Measurements from ENCODE around the gene ALPK3.

The ALPK3 gene

DNA sequence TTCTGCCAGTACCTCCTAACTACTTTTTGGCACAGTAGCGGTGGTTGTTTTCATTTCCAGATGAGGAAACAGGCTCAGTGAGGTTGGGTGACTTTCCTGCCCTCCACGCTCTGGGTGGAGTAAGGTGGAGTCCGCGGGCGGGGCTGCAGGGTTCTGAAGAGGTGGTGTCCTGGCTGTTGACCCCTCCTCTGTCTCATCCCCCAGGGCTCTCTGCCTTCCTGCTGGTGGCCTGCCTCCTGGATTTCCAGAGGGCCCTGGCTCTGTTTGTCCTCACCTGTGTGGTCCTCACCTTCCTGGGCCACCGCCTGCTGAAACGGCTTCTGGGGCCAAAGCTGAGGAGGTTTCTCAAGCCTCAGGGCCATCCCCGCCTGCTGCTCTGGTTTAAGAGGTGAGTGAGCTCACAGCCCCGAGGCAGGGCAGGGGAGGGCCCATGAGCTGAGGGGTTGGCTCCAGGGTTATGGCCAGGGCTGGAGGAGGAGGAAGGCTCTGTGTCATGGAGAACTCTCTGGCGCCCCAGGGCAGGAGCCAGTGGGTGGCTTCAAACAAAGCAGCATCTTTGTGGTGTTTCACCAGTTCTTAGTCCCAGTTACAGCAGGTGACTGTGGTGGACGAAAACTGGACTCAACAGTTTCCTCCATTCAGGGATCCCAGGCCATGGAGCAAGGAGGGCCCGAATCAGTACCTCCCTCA is 77.7 kb downstream of the ALPK3 start:
- H3K27ac ChIP-seq (ENCODE audit: low read depth, low read length) = no peak overlapping the region
- no peak overlapping the region for H3K9ac ChIP-seq (ENCODE audit: low read depth, low read length)

DNA sequence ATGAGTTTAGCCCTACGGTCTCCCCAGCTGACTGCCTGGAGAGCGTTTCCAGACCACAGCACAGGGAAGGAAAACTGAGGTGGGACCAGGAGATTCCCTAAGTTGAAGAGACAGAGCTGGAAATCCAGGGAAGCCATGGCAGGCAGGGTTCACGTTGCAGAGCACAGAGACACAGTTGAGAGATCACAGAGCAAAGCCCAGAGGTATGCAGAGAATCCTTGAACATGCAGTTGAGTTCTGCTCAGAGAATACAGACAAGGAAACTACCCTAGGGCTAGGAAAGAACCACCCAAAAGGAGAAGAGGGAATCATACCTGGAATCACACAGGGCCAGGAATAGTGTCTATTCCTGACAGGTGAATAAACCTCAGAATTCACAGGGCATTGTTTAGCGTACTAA is 81.6 kb downstream of the ALPK3 start:
- Histone ChIP-seq H3K4me1 (ENCODE audit: control insufficient read depth, insufficient read depth, low read length) (no peaks in the 10 kb centered on the region), H3K27me3 (ENCODE audit: control insufficient read depth, insufficient read depth, low read length) (no peaks in the 10 kb centered on the region), H3K27ac (ENCODE audit: low read depth, low read length) (no peak overlapping the region), H3K36me3 (ENCODE audit: control insufficient read depth, insufficient read depth, low read length) (no peaks in the 10 kb centered on the region), H3K9me3 (ENCODE audit: control insufficient read depth, insufficient read depth, low read length) (no peaks in the 10 kb centered on the region), H3K4me3 (ENCODE audit: low read depth, low read length) (no peak overlapping the region), H3K9ac (ENCODE audit: low read depth, low read length) (no peak overlapping the region)

More for the DNA sequence above, 77.7 kb downstream of the ALPK3 start:
- no peaks in the 10 kb centered on the region for H3K27me3 ChIP-seq (ENCODE audit: control insufficient read depth, insufficient read depth, low read length)
- H3K9me3 ChIP-seq (ENCODE audit: control insufficient read depth, insufficient read depth, low read length) = no peaks in the 10 kb centered on the region
- H3K4me3 ChIP-seq (ENCODE audit: low read depth, low read length) = no peak overlapping the region
- H3K4me1 ChIP-seq (ENCODE audit: control insufficient read depth, insufficient read depth, low read length) = no peaks in the 10 kb centered on the region
- no peaks in the 10 kb centered on the region for H3K36me3 ChIP-seq (ENCODE audit: control insufficient read depth, insufficient read depth, low read length)

DNA sequence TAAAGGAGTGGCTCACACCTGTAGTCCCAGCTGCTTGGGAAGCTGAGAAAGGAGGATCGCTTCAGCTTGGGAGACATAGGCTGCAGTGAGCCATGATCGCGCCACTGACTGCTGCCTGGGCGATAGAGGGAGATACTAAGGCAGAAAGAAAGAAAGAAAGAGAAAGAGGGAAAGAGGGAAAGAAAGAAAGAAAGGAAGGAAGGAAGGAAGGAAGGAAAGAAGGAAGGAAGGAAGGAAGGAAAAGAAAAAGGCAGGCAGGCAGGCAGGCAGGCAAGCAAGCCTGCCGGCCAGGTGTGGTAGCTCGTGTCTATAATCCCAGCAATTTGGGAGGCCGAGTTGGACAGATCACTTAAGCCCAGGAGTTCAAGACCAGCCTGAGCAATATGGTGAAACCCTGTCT is 82.6 kb downstream of the ALPK3 start:
- Histone ChIP-seq H3K36me3 (ENCODE audit: control insufficient read depth, insufficient read depth, low read length) (no peaks in the 10 kb centered on the region), H3K27ac (ENCODE audit: low read depth, low read length) (no peak overlapping the region), H3K4me1 (ENCODE audit: control insufficient read depth, insufficient read depth, low read length) (no peaks in the 10 kb centered on the region), H3K9ac (ENCODE audit: low read depth, low read length) (no peak overlapping the region), H3K4me3 (ENCODE audit: low read depth, low read length) (no peak overlapping the region), H3K9me3 (ENCODE audit: control insufficient read depth, insufficient read depth, low read length) (no peaks in the 10 kb centered on the region), H3K27me3 (ENCODE audit: control insufficient read depth, insufficient read depth, low read length) (no peaks in the 10 kb centered on the region)

DNA sequence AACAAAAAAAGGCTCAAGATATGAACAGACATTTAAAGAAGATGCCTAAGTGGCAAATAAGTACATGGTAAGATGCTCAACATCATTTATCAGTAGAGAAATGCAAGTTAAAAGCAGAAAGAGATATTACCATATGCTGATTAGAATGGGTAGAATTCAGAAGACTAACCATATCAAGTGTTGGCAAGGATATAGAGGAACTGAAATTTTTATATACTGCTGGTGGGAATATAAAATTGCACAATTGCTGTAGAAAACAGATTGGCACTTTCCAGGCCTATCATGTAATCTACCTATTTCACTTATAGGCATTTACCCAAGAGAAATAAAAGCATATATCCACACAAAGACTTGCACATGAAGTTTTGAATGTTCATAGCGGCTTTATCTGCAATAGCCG is 84.4 kb downstream of the ALPK3 start:
- Histone ChIP-seq H3K9ac (ENCODE audit: low read depth, low read length) (no peak overlapping the region), H3K36me3 (ENCODE audit: control insufficient read depth, insufficient read depth, low read length) (no peaks in the 10 kb centered on the region), H3K9me3 (ENCODE audit: control insufficient read depth, insufficient read depth, low read length) (no peaks in the 10 kb centered on the region), H3K27ac (ENCODE audit: low read depth, low read length) (no peak overlapping the region), H3K27me3 (ENCODE audit: control insufficient read depth, insufficient read depth, low read length) (no peaks in the 10 kb centered on the region), H3K4me1 (ENCODE audit: control insufficient read depth, insufficient read depth, low read length) (no peaks in the 10 kb centered on the region), H3K4me3 (ENCODE audit: low read depth, low read length) (no peak overlapping the region)

DNA sequence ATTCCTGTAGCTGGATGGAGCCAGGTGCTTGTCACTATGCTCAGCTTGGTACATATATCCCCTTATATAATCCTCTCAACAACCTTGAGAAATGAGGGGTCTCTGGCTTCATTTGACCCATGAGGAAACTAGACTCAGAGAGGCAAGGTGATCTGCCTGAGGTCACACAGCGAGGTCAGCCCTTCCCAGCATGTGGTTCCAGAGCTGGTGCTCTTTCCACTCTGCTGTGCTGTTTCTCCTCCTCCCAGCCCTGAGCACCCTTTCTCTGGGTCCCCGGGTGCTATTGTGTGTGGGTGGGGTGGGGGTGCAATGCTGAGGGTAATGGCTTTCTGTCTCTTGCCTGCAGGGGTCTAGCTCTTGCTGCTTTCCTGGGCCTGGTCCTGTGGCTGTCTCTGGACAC is 86.6 kb downstream of the ALPK3 start:
- no peaks in the 10 kb centered on the region for H3K9me3 ChIP-seq (ENCODE audit: control insufficient read depth, insufficient read depth, low read length)
- H3K4me3 ChIP-seq (ENCODE audit: low read depth, low read length) = no peak overlapping the region
- H3K27ac ChIP-seq (ENCODE audit: low read depth, low read length) = no peak overlapping the region
- no peak overlapping the region for H3K9ac ChIP-seq (ENCODE audit: low read depth, low read length)
- H3K4me1 ChIP-seq (ENCODE audit: control insufficient read depth, insufficient read depth, low read length) = no peaks in the 10 kb centered on the region
- no peaks in the 10 kb centered on the region for H3K27me3 ChIP-seq (ENCODE audit: control insufficient read depth, insufficient read depth, low read length)
- H3K36me3 ChIP-seq (ENCODE audit: control insufficient read depth, insufficient read depth, low read length) = no peaks in the 10 kb centered on the region

DNA sequence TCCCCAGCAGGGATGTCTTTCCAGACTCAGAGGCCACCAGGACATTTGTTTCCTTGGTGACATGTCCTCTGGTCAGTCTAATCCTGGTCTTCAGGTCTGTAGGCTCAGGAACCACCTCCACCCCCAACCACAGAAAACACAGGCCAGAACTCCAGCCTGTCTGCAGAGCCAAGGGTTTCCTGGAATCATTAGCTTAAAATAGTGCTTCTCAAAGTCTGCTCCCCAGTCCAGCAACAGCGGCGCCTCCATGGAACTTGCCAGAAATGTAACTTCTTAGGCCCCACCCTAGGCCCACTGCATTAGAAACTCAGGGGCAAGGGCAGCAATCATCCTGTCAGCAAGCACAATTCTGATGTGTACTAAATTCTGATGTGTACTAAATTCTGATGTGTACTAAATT is 87.3 kb downstream of the ALPK3 start:
- H3K9ac ChIP-seq (ENCODE audit: low read depth, low read length) = no peak overlapping the region
- H3K27me3 ChIP-seq (ENCODE audit: control insufficient read depth, insufficient read depth, low read length) = no peaks in the 10 kb centered on the region
- no peak overlapping the region for H3K27ac ChIP-seq (ENCODE audit: low read depth, low read length)
- no peaks in the 10 kb centered on the region for H3K9me3 ChIP-seq (ENCODE audit: control insufficient read depth, insufficient read depth, low read length)
- H3K4me3 ChIP-seq (ENCODE audit: low read depth, low read length) = no peak overlapping the region
- H3K36me3 ChIP-seq (ENCODE audit: control insufficient read depth, insufficient read depth, low read length) = no peaks in the 10 kb centered on the region
- H3K4me1 ChIP-seq (ENCODE audit: control insufficient read depth, insufficient read depth, low read length) = no peaks in the 10 kb centered on the region

DNA sequence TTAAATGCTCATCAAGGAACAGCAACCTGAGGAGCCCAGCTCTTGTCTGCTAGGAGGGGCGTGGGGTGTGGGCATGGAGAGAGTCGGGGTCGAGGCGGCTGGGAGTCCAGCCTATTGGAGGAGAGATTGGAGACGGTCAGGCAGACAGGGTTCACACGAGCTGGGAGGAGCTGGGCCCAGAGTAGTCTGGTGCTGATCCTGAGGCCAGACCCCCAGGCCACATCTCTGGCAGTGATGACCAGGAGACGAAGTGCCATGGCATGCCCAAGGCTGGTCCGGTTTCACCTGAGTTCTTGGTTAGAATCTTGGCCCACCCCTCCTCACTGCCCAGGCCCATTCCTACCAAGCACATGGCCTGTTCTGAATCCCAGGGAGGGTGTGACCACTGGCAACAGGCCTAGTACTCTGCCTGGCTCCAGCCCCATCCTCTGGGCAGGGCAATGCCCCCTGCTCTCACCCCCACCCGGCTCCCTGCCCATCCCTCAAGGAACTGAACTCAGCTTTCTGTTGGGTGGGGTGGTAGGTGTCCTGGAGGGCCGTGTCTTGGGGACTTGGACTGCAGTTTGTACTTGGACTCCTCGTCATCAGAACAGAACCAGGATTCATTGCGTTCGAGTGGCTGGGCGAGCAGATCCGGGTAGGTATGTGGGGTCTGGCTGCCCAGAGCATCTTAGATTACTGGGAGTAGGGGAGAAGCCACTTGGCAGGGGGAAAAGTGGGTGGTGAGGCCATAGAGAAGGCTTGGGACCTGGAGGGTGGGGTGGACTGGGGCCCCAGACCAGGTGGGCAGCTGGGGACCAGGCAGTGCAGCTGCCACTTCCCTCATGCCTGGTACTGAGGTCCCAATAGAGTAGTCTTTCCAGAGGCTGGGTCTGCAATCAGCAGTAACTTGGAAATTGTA is 88.1 kb downstream of the ALPK3 start:
- no peak overlapping the region for H3K27ac ChIP-seq (ENCODE audit: low read depth, low read length)
- H3K4me3 ChIP-seq (ENCODE audit: low read depth, low read length) = no peak overlapping the region
- H3K36me3 ChIP-seq (ENCODE audit: control insufficient read depth, insufficient read depth, low read length) = no peaks in the 10 kb centered on the region
- no peaks in the 10 kb centered on the region for H3K27me3 ChIP-seq (ENCODE audit: control insufficient read depth, insufficient read depth, low read length)
- H3K4me1 ChIP-seq (ENCODE audit: control insufficient read depth, insufficient read depth, low read length) = no peaks in the 10 kb centered on the region
- H3K9me3 ChIP-seq (ENCODE audit: control insufficient read depth, insufficient read depth, low read length) = no peaks in the 10 kb centered on the region
- no peak overlapping the region for H3K9ac ChIP-seq (ENCODE audit: low read depth, low read length)

DNA sequence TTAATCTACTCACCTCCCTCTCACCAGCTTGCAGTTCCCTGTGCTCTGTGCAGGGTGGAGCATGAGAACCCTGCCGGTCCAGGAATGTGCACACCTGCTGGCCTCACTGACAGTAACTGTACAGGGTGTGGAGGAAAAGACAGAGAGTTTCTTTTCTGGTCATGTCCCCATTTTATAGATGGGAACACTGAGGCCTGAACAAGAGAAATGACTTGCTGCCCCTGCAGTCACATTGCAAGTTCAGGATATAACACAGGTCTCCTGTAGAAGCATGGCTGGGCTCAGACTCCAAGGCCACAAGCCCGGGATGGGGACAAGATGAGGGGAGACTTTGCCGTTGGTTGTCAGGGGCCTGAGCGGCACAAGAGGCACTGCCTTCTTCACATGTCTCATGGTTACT is 90.6 kb downstream of the ALPK3 start:
- H3K9me3 ChIP-seq (ENCODE audit: control insufficient read depth, insufficient read depth, low read length) = no peaks in the 10 kb centered on the region
- no peak overlapping the region for H3K9ac ChIP-seq (ENCODE audit: low read depth, low read length)
- no peaks in the 10 kb centered on the region for H3K27me3 ChIP-seq (ENCODE audit: control insufficient read depth, insufficient read depth, low read length)
- H3K36me3 ChIP-seq (ENCODE audit: control insufficient read depth, insufficient read depth, low read length) = no peaks in the 10 kb centered on the region
- H3K4me3 ChIP-seq (ENCODE audit: low read depth, low read length) = no peak overlapping the region
- H3K4me1 ChIP-seq (ENCODE audit: control insufficient read depth, insufficient read depth, low read length) = no peaks in the 10 kb centered on the region
- no peak overlapping the region for H3K27ac ChIP-seq (ENCODE audit: low read depth, low read length)

DNA sequence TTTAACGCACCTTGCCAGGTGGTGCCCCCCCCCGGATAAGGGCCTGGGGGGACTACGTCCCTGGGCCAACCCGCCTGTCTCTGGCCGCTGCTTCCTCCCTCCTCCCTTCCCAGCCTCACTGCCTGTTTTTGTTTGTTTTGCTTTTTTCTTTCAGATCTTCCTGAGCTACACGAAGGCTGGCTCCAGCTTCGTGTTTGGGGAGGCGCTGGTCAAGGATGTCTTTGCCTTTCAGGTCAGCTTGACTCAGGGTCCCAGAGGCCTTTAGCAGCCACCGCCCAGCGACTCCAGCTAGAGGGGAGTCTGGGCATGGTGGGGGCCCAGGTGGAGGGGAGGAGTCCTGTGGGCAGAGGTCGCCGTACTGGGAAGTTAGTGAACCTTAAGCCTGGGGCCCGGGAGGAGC is 91.4 kb downstream of the ALPK3 start:
- no peaks in the 10 kb centered on the region for H3K36me3 ChIP-seq (ENCODE audit: control insufficient read depth, insufficient read depth, low read length)
- H3K4me1 ChIP-seq (ENCODE audit: control insufficient read depth, insufficient read depth, low read length) = no peaks in the 10 kb centered on the region
- no peak overlapping the region for H3K4me3 ChIP-seq (ENCODE audit: low read depth, low read length)
- H3K9ac ChIP-seq (ENCODE audit: low read depth, low read length) = no peak overlapping the region
- no peaks in the 10 kb centered on the region for H3K9me3 ChIP-seq (ENCODE audit: control insufficient read depth, insufficient read depth, low read length)
- H3K27ac ChIP-seq (ENCODE audit: low read depth, low read length) = no peak overlapping the region
- no peaks in the 10 kb centered on the region for H3K27me3 ChIP-seq (ENCODE audit: control insufficient read depth, insufficient read depth, low read length)

DNA sequence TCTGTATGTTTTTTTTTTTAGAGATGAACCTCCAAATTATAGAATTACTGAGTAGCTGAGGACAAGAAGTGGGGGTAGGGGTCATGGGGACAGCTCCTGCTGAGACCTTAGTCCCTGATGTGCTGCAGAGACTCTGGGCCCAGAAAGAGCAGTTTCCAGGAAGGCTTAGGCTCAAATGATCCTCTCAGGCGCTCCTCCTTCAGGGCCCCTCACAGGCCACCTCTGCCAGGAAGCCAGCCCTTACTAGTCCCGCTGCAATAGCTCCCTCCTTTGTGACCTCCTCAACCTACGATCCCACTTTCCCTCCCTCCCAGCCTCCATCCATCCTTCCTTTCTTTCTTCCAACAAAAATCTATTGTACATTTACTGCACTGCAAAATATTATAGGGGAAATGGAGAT is 91.9 kb downstream of the ALPK3 start:
- Histone ChIP-seq H3K4me1 (ENCODE audit: control insufficient read depth, insufficient read depth, low read length) (no peaks in the 10 kb centered on the region), H3K27ac (ENCODE audit: low read depth, low read length) (no peak overlapping the region), H3K9ac (ENCODE audit: low read depth, low read length) (no peak overlapping the region), H3K9me3 (ENCODE audit: control insufficient read depth, insufficient read depth, low read length) (no peaks in the 10 kb centered on the region), H3K36me3 (ENCODE audit: control insufficient read depth, insufficient read depth, low read length) (no peaks in the 10 kb centered on the region), H3K4me3 (ENCODE audit: low read depth, low read length) (no peak overlapping the region), H3K27me3 (ENCODE audit: control insufficient read depth, insufficient read depth, low read length) (no peaks in the 10 kb centered on the region)

DNA sequence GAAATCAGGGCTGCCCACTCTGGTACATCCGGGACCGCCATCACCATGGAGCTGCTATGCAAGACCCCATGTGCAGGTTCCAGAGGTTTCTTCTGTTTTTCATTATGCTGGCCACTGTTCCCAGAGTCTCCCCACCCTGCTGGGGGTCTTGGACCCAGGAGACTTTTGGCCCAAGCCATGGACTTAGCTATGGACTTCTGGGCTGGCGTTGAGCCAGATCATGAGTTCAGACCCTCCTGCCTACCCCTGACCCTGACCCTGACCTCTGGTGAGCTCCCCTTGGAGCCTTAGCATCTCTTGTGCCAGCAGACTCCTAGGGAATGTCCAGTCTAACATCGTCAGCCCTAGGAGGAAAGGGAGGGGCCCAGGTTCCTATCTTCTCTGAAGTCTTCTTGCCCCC is 92.6 kb downstream of the ALPK3 start:
- Histone ChIP-seq H3K27ac (ENCODE audit: low read depth, low read length) (no peak overlapping the region), H3K9ac (ENCODE audit: low read depth, low read length) (no peak overlapping the region), H3K9me3 (ENCODE audit: control insufficient read depth, insufficient read depth, low read length) (no peaks in the 10 kb centered on the region), H3K4me3 (ENCODE audit: low read depth, low read length) (no peak overlapping the region), H3K36me3 (ENCODE audit: control insufficient read depth, insufficient read depth, low read length) (no peaks in the 10 kb centered on the region), H3K4me1 (ENCODE audit: control insufficient read depth, insufficient read depth, low read length) (0 out of 2 replicates have a peak, but pooled peaks cover 1% of the 10 kb centered on the region), H3K27me3 (ENCODE audit: control insufficient read depth, insufficient read depth, low read length) (no peaks in the 10 kb centered on the region)
